ENCODE results near the gene GALNT18. TPM values are rescaled to one million over a fixed set of nuclear protein-coding genes. Genes with fewer than 3 reads are reported as not detected.

Gene GALNT18
- total and polyA plus RNA-seq, 2 experiments from 2014 or later, result 4.3 to 10.8 TPM

DNA sequence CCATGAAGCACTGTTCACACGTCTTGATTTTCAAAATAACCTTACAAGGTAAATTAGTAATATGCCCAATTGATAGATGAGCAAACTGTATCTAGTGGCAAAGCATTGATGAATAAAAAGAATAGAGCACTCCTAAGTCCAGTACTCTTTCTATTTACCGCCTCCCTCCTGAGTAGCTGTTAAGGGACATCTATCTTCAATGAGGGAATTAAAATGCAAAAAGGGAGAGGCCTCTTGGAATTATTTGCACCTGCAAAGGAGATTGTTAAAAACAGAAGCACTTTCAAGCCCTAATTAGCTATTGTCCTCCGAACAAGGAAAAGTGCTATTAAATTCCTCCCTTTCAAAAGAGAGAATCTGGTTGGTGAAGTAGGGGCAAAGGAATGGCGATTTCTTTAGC, 6.8 kb upstream of the GALNT18 start:
- no peak overlapping the region for H3K4me3 Mint-ChIP-seq
- Histone ChIP-seq H3K27ac (ENCODE audit: low read depth) (no peak overlapping the region), H2AFZ (no peak overlapping the region), H3K4me2 (peak overlapping the region; percentile 37), H3K4me3 (peak overlapping the region; percentile 9; the same call in 1 of the 2 replicates), H3K4me1 (ENCODE audit: insufficient read depth) (peaks cover 35% of the 10 kb centered on the region), H3K36me3 (ENCODE audit: insufficient read depth) (no peaks in the 10 kb centered on the region), H3K27me3 (ENCODE audit: insufficient read depth) (peaks cover 51% of the 10 kb centered on the region), H3F3A (replicated peaks; ENCODE audit: low read depth) (no peaks in the 10 kb centered on the region), H4K20me1 (replicated peaks; ENCODE audit: insufficient read depth) (no peaks in the 10 kb centered on the region), H3K9me2 (ENCODE audit: insufficient read depth) (0 out of 2 replicates have a peak, but pooled peaks cover 7% of the 10 kb centered on the region), H3K79me2 (replicated peaks; ENCODE audit: insufficient read depth) (no peaks in the 10 kb centered on the region)
- peak; percentile 38 for DNase-seq (ENCODE audit: low spot score)
- H3K27me3 Mint-ChIP-seq (ENCODE audit: insufficient read depth, low read depth, poor library complexity), result peaks cover 11% of the 10 kb centered on the region
- H3K27ac Mint-ChIP-seq, result no peak overlapping the region
- no peaks in the 10 kb centered on the region for H3K36me3 Mint-ChIP-seq (ENCODE audit: low read depth)
- H3K9me3 Mint-ChIP-seq, result peaks cover 5% of the 10 kb centered on the region; the same call in 2 of the 3 replicates
- ATAC-seq, result peak; percentile 60
- H3K4me1 Mint-ChIP-seq, result peaks cover 28% of the 10 kb centered on the region; the same call in 2 of the 3 replicates
- no peak for TF ChIP-seq JUNB (IDR thresholded peaks at IDR 0.05; ENCODE audit: unreplicated experiment)
- TF ChIP-seq NANOG (IDR thresholded peaks at IDR 0.05; ENCODE audit: borderline replicate concordance), result peak; percentile 89

DNA sequence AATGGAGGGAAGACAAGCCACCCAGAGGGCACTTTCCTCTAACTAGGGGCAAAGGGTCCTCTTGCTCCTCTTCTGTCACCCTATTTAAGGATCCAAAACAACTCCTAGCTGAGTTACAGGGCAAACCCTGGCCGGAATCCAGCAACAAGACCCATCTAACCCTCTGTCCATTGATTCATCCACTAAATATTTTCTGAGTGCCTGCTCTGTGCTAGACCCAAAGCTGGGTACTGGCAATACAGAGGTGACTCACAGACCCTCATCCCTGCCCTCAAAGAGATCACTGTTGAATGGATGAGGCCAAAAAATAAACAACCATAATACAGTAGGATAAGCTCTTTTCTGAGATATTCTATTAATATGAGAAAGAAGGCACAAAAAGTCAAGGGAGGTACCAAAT, 4.3 kb upstream of the GALNT18 start:
- Histone ChIP-seq H3F3A (replicated peaks; ENCODE audit: low read depth) (no peaks in the 10 kb centered on the region), H4K20me1 (replicated peaks; ENCODE audit: insufficient read depth) (no peaks in the 10 kb centered on the region), H3K79me2 (replicated peaks; ENCODE audit: insufficient read depth) (no peaks in the 10 kb centered on the region), H3K27me3 (ENCODE audit: insufficient read depth) (peaks cover 68% of the 10 kb centered on the region), H2AFZ (no peak overlapping the region), H3K4me2 (no peak overlapping the region), H3K4me1 (ENCODE audit: insufficient read depth) (peaks cover 42% of the 10 kb centered on the region), H3K36me3 (ENCODE audit: insufficient read depth) (no peaks in the 10 kb centered on the region), H3K9me2 (ENCODE audit: insufficient read depth) (0 out of 2 replicates have a peak, but pooled peaks cover 7% of the 10 kb centered on the region), H3K4me3 (no peak overlapping the region), H3K27ac (ENCODE audit: low read depth) (no peak overlapping the region)
- Mint-ChIP-seq H3K9me3 (no peaks in the 10 kb centered on the region), H3K4me3 (no peak overlapping the region), H3K27ac (no peak overlapping the region), H3K27me3 (ENCODE audit: insufficient read depth, low read depth, poor library complexity) (peaks cover 18% of the 10 kb centered on the region), H3K36me3 (ENCODE audit: low read depth) (no peaks in the 10 kb centered on the region), H3K4me1 (peaks cover 38% of the 10 kb centered on the region)
- DNase-seq (ENCODE audit: low spot score) (no peak), ATAC-seq (no peak)
- TF ChIP-seq POLR2AphosphoS5 (IDR thresholded peaks at IDR 0.05; ENCODE audit: low read depth), result no peak
- TF ChIP-seq JUNB (IDR thresholded peaks at IDR 0.05; ENCODE audit: unreplicated experiment), result no peak
- no peak for TF ChIP-seq EZH2 (IDR thresholded peaks at IDR 0.05; ENCODE audit: low read depth, unreplicated experiment)
- TF ChIP-seq, protein P1, sequence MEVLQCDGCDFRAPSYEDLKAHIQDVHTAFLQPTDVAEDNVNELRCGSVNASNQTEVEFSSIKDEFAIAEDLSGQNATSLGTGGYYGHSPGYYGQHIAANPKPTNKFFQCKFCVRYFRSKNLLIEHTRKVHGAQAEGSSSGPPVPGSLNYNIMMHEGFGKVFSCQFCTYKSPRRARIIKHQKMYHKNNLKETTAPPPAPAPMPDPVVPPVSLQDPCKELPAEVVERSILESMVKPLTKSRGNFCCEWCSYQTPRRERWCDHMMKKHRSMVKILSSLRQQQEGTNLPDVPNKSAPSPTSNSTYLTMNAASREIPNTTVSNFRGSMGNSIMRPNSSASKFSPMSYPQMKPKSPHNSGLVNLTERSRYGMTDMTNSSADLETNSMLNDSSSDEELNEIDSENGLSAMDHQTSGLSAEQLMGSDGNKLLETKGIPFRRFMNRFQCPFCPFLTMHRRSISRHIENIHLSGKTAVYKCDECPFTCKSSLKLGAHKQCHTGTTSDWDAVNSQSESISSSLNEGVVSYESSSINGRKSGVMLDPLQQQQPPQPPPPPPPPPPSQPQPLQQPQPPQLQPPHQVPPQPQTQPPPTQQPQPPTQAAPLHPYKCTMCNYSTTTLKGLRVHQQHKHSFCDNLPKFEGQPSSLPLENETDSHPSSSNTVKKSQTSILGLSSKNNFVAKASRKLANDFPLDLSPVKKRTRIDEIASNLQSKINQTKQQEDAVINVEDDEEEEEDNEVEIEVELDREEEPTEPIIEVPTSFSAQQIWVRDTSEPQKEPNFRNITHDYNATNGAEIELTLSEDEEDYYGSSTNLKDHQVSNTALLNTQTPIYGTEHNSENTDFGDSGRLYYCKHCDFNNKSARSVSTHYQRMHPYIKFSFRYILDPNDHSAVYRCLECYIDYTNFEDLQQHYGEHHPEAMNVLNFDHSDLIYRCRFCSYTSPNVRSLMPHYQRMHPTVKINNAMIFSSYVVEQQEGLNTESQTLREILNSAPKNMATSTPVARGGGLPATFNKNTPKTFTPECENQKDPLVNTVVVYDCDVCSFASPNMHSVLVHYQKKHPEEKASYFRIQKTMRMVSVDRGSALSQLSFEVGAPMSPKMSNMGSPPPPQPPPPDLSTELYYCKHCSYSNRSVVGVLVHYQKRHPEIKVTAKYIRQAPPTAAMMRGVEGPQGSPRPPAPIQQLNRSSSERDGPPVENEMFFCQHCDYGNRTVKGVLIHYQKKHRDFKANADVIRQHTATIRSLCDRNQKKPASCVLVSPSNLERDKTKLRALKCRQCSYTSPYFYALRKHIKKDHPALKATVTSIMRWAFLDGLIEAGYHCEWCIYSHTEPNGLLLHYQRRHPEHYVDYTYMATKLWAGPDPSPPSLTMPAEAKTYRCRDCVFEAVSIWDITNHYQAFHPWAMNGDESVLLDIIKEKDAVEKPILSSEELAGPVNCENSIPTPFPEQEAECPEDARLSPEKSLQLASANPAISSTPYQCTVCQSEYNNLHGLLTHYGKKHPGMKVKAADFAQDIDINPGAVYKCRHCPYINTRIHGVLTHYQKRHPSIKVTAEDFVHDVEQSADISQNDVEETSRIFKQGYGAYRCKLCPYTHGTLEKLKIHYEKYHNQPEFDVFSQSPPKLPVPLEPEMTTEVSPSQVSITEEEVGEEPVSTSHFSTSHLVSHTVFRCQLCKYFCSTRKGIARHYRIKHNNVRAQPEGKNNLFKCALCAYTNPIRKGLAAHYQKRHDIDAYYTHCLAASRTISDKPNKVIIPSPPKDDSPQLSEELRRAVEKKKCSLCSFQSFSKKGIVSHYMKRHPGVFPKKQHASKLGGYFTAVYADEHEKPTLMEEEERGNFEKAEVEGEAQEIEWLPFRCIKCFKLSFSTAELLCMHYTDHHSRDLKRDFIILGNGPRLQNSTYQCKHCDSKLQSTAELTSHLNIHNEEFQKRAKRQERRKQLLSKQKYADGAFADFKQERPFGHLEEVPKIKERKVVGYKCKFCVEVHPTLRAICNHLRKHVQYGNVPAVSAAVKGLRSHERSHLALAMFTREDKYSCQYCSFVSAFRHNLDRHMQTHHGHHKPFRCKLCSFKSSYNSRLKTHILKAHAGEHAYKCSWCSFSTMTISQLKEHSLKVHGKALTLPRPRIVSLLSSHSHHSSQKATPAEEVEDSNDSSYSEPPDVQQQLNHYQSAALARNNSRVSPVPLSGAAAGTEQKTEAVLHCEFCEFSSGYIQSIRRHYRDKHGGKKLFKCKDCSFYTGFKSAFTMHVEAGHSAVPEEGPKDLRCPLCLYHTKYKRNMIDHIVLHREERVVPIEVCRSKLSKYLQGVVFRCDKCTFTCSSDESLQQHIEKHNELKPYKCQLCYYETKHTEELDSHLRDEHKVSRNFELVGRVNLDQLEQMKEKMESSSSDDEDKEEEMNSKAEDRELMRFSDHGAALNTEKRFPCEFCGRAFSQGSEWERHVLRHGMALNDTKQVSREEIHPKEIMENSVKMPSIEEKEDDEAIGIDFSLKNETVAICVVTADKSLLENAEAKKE (CRISPR knock-in tag; IDR thresholded peaks at IDR 0.05), result no peak
- TF ChIP-seq STAT1 (IDR thresholded peaks at IDR 0.05; ENCODE audit: unreplicated experiment), result no peak
